ENCODE measurements around the gene NADSYN1. TPM values are rescaled to one million over a fixed set of nuclear protein-coding genes. Genes with fewer than 3 reads are reported as not detected.

NADSYN1 gene
- total RNA-seq, 1 experiment from 2014 or later = 45.1 TPM

DNA sequence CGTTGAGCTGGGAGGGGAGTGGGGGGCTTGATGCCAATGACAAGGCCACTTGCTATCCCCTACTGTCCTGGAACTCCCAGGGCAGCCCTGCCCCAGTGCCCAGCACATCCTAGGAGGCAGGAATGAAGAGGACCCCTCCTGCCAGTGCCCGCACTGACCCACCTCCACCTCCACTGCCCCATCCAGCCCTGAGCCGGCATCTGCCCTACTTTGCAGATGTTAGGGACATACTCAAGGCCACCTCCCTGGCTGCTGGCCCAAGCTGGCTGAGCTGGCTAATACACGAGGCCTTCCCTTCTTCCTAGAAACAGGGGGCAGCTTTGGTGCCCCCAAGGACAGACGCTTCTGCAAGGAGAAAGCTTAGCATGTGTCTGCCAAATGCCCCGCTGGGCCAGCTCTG, 15.6 kb upstream of the NADSYN1 start (continued):
- TF ChIP-seq, protein P1, sequence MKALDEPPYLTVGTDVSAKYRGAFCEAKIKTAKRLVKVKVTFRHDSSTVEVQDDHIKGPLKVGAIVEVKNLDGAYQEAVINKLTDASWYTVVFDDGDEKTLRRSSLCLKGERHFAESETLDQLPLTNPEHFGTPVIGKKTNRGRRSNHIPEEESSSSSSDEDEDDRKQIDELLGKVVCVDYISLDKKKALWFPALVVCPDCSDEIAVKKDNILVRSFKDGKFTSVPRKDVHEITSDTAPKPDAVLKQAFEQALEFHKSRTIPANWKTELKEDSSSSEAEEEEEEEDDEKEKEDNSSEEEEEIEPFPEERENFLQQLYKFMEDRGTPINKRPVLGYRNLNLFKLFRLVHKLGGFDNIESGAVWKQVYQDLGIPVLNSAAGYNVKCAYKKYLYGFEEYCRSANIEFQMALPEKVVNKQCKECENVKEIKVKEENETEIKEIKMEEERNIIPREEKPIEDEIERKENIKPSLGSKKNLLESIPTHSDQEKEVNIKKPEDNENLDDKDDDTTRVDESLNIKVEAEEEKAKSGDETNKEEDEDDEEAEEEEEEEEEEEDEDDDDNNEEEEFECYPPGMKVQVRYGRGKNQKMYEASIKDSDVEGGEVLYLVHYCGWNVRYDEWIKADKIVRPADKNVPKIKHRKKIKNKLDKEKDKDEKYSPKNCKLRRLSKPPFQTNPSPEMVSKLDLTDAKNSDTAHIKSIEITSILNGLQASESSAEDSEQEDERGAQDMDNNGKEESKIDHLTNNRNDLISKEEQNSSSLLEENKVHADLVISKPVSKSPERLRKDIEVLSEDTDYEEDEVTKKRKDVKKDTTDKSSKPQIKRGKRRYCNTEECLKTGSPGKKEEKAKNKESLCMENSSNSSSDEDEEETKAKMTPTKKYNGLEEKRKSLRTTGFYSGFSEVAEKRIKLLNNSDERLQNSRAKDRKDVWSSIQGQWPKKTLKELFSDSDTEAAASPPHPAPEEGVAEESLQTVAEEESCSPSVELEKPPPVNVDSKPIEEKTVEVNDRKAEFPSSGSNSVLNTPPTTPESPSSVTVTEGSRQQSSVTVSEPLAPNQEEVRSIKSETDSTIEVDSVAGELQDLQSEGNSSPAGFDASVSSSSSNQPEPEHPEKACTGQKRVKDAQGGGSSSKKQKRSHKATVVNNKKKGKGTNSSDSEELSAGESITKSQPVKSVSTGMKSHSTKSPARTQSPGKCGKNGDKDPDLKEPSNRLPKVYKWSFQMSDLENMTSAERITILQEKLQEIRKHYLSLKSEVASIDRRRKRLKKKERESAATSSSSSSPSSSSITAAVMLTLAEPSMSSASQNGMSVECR (CRISPR knock-in tag; IDR thresholded peaks at IDR 0.05; ENCODE audit: borderline replicate concordance) = no peak
- TF ChIP-seq, protein P2, sequence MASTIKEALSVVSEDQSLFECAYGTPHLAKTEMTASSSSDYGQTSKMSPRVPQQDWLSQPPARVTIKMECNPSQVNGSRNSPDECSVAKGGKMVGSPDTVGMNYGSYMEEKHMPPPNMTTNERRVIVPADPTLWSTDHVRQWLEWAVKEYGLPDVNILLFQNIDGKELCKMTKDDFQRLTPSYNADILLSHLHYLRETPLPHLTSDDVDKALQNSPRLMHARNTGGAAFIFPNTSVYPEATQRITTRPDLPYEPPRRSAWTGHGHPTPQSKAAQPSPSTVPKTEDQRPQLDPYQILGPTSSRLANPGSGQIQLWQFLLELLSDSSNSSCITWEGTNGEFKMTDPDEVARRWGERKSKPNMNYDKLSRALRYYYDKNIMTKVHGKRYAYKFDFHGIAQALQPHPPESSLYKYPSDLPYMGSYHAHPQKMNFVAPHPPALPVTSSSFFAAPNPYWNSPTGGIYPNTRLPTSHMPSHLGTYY (CRISPR knock-in tag; IDR thresholded peaks at IDR 0.05) = no peak
- TF ChIP-seq ESRRA (CRISPR knock-in tag; IDR thresholded peaks at IDR 0.05; ENCODE audit: borderline replicate concordance) (no peak), PRRX2 (CRISPR knock-in tag; IDR thresholded peaks at IDR 0.05) (no peak), ZNF317 (CRISPR knock-in tag; IDR thresholded peaks at IDR 0.05; ENCODE audit: borderline replicate concordance, low read depth) (no peak)
- TF ChIP-seq, protein P3, sequence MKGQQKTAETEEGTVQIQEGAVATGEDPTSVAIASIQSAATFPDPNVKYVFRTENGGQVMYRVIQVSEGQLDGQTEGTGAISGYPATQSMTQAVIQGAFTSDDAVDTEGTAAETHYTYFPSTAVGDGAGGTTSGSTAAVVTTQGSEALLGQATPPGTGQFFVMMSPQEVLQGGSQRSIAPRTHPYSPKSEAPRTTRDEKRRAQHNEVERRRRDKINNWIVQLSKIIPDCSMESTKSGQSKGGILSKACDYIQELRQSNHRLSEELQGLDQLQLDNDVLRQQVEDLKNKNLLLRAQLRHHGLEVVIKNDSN (CRISPR knock-in tag; IDR thresholded peaks at IDR 0.05) = no peak
- TF ChIP-seq, protein P4, sequence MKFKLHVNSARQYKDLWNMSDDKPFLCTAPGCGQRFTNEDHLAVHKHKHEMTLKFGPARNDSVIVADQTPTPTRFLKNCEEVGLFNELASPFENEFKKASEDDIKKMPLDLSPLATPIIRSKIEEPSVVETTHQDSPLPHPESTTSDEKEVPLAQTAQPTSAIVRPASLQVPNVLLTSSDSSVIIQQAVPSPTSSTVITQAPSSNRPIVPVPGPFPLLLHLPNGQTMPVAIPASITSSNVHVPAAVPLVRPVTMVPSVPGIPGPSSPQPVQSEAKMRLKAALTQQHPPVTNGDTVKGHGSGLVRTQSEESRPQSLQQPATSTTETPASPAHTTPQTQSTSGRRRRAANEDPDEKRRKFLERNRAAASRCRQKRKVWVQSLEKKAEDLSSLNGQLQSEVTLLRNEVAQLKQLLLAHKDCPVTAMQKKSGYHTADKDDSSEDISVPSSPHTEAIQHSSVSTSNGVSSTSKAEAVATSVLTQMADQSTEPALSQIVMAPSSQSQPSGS (CRISPR knock-in tag; IDR thresholded peaks at IDR 0.05; ENCODE audit: borderline replicate concordance, low read depth) = no peak
- TF ChIP-seq, protein P5, sequence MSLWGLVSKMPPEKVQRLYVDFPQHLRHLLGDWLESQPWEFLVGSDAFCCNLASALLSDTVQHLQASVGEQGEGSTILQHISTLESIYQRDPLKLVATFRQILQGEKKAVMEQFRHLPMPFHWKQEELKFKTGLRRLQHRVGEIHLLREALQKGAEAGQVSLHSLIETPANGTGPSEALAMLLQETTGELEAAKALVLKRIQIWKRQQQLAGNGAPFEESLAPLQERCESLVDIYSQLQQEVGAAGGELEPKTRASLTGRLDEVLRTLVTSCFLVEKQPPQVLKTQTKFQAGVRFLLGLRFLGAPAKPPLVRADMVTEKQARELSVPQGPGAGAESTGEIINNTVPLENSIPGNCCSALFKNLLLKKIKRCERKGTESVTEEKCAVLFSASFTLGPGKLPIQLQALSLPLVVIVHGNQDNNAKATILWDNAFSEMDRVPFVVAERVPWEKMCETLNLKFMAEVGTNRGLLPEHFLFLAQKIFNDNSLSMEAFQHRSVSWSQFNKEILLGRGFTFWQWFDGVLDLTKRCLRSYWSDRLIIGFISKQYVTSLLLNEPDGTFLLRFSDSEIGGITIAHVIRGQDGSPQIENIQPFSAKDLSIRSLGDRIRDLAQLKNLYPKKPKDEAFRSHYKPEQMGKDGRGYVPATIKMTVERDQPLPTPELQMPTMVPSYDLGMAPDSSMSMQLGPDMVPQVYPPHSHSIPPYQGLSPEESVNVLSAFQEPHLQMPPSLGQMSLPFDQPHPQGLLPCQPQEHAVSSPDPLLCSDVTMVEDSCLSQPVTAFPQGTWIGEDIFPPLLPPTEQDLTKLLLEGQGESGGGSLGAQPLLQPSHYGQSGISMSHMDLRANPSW (CRISPR knock-in tag; conservative IDR thresholded peaks at IDR 0.05; ENCODE audit: low read depth) = no peak

DNA sequence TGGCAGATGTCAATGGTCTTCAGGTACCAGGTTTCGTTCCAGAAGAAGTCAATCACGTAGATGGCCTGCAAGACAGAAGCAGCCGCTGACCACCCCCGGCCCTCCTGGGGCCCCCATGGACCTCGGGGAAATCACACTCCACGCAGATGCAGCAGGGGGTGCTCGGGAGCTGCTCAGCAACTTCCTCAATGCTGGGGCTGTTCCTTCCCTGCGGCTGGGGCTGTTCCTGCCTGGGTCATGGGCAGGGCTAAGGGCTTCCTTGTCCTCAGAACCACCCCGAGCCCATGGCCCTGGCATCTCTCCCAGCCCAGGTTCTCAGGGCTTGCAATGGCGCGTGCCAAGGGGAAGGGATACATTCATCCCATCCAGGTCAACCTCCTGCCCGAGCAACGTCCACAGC, 15.1 kb upstream of the NADSYN1 start:
- Mint-ChIP-seq H3K4me3 (no peak overlapping the region), H3K36me3 (peaks cover 60% of the 10 kb centered on the region), H3K27me3 (ENCODE audit: low read depth) (no peaks in the 10 kb centered on the region), H3K9me3 (no peaks in the 10 kb centered on the region), H3K27ac (no peak overlapping the region), H3K4me1 (no peaks in the 10 kb centered on the region)
- TF ChIP-seq GTF2I (CRISPR knock-in tag; conservative IDR thresholded peaks at IDR 0.05) (no peak), EMX1 (CRISPR knock-in tag; IDR thresholded peaks at IDR 0.05) (no peak), OVOL2 (CRISPR knock-in tag; IDR thresholded peaks at IDR 0.05; ENCODE audit: borderline replicate concordance) (no peak), GRHL2 (CRISPR knock-in tag; IDR thresholded peaks at IDR 0.05; ENCODE audit: insufficient replicate concordance, severe bottlenecking) (no peak), ATF1 (CRISPR knock-in tag; IDR thresholded peaks at IDR 0.05) (no peak), FOXP1 (CRISPR knock-in tag; IDR thresholded peaks at IDR 0.05; ENCODE audit: borderline replicate concordance) (no peak), SMAD4 (CRISPR knock-in tag; IDR thresholded peaks at IDR 0.05) (no peak)
- TF ChIP-seq, protein P6, sequence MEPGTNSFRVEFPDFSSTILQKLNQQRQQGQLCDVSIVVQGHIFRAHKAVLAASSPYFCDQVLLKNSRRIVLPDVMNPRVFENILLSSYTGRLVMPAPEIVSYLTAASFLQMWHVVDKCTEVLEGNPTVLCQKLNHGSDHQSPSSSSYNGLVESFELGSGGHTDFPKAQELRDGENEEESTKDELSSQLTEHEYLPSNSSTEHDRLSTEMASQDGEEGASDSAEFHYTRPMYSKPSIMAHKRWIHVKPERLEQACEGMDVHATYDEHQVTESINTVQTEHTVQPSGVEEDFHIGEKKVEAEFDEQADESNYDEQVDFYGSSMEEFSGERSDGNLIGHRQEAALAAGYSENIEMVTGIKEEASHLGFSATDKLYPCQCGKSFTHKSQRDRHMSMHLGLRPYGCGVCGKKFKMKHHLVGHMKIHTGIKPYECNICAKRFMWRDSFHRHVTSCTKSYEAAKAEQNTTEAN (CRISPR knock-in tag; IDR thresholded peaks at IDR 0.05) = no peak
- TF ChIP-seq, protein P7, sequence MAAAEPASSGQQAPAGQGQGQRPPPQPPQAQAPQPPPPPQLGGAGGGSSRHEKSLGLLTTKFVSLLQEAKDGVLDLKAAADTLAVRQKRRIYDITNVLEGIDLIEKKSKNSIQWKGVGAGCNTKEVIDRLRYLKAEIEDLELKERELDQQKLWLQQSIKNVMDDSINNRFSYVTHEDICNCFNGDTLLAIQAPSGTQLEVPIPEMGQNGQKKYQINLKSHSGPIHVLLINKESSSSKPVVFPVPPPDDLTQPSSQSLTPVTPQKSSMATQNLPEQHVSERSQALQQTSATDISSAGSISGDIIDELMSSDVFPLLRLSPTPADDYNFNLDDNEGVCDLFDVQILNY (CRISPR knock-in tag; IDR thresholded peaks at IDR 0.05) = no peak
- DNase-seq (ENCODE audit: low spot score) (no peak), ATAC-seq (peak; percentile 26; the same call in 1 of the 2 replicates)
- CTCF ChIA-PET = interaction anchor here (1.0 to 1.7 kb wide), 3 partner anchors 10 to 125 kb away, joined by 3 to 6 read pairs (median 4); partner anchors contain the start of genes DHCR7 and NADSYN1
- POLR2A ChIA-PET = no interaction called here

All from WTC11 (cell line).